CMK (cell line): ENCODE measurements around the gene FKBP1A.
"Not testable (repeated sequence)": the region's sequence is repeated elsewhere in the genome, so short reads cannot be mapped to it uniquely, and the experiment has no call there.

Experiments
- DNase-seq: peaks from one replicate; pipeline ENCODE4 v3.0.0-alpha.2; 2010; ENCODE audit warnings: low read depth

The FKBP1A gene

DNA sequence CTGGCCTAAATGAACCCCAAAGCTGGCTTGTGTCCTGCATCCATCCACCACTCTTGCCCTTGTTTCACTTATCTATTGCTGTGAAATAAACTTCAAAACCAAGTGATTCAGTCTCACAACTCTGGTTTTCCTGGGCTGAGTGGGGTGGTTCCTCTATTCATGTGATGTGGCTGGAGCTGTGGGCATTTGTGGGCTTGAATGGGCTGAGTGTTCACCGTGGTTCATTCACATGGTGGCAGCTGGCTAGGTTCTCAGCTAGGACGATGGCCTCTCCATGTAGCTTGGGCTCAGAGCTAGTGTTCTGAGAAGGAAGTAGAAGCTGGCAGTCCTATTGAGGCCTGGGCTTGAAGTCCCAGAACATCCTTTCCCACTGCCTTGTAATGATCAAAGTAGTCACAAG lies 30.4 kb downstream of the FKBP1A start:
- no peak for DNase-seq

DNA sequence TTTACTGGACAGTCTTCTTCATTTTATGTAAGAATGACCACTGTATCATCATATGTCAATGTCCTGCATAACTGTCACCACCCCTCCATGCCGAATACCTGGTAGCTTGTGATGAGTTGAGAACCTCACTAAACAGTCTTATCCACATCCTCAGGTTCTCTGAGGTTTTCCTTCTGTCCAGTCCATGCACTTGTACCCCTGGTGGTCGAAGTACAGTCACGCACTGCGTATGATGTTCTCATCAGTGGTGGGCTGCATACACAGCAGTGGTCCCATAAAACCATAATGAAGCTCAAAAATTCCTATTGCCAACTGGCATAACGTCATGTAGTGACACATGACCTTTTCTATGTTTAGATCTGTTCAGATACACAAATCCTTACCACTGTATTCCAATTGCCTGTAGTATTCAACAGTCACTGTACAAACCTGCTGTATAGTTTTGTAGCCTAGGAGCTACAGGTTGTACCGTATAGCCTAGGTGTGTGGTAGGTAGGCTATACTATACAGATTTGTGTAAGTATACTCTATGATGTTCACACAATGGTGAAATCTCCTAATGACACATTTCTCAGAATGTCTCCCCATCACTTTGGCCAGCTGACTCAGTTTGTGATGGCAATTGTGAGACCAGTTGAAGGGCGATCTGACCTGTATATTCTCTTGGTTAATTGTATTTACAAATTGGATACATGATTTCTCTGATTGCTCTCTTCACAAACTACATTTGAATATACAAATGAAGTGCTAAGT lies 32.6 kb downstream of the FKBP1A start:
- no peak for DNase-seq

DNA sequence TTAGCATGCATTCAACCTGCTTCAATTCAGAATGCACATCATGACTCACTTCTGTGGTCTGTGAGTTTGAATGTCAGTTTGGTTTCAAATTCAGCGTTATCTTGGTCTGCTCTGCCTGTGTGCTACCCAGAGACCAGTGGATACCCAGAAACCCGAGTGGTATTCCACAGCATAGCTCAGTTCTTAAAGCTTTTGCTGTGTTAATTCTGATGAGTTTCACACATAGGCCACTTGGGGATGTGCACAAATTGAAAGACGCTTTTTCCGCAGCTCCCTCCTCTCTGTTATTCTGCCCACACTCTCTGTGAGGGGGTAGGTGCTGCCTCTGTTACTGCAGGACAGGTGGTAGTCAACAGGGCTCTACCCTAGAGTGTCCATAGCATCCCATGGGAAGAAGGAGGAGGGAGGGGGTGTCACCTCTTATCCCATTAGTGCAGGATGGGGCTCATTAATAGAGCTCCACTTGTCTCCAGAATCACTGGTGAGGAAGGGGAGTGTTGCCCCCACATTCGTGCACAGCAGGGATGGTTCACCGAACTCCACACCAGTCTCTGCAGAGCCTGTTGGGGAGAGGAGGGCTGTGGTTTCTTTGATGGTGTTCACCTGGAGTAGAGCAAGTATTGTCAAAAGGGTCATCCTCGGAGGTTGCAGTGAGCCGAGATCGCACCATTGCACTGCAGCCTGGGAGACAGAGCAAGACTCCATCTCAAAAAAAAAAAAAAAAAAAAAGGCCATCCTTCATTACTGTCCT lies 34.8 kb downstream of the FKBP1A start:
- DNase-seq: no peak

DNA sequence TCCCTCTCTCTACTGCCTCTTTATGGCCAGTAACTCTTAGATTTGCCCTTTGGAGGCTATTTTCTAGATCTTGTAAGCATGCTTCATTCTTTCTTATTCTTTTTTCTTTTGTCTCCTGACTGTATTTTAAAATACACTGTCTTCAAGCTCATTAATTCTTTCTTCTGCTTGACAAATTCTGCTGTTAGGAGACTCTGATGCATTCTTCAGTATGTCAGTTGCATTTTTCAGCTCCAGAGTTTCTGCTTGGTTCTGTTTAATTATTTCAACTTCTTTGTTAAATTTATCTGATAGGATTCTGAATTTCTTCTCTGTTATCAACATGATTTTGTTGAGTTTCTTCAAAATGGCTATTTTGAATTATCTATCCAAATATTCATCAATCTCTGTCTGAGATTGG lies 38.9 kb downstream of the FKBP1A start:
- DNase-seq: no peak

DNA sequence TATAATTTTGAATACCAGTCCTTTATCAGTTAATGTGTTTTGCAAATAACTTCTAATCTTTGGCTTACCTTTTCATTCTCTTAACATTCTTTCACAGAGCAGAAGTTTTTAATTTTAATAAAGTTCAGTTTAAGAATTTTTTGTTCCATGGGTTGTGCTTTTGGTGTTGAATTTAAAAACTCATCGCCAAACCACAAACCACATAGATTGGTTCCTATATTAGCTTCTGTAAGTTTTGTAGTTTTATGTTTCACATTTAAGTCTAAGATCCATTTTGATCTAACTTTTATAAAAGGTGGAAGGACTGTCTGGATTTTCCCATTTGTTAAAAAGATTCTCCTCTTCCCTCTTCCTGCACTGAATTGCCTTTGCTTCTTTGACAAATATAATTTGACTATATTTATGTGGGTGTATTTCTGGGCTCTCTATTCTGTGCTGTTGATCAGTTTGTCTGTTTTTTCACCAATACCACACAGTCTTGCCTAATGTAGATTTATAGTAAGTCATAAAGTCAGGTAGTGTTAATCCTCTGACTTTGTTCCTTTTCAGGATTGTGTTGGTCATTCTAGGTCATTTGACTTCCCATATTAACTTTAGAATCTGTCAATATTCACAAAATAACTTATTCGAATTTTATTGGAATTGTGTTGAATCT lies 46.4 kb downstream of the FKBP1A start:
- no peak for DNase-seq

DNA sequence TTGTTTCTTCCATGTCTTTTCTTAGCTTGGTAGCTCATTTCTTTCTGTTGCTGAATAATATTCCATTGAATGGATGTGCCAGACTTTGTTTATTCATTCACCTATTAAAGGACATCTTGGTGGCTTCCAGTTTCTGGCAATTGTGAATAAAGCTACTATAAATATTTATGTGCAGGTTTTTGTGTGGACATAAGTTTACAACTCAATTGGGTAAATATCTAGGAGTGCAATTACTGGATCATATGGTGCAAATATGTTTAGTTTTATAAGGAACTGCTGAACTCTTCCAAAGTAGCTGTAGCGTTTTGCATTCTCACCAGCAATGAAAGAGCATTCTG lies 47.1 kb downstream of the FKBP1A start:
- no peak for DNase-seq

DNA sequence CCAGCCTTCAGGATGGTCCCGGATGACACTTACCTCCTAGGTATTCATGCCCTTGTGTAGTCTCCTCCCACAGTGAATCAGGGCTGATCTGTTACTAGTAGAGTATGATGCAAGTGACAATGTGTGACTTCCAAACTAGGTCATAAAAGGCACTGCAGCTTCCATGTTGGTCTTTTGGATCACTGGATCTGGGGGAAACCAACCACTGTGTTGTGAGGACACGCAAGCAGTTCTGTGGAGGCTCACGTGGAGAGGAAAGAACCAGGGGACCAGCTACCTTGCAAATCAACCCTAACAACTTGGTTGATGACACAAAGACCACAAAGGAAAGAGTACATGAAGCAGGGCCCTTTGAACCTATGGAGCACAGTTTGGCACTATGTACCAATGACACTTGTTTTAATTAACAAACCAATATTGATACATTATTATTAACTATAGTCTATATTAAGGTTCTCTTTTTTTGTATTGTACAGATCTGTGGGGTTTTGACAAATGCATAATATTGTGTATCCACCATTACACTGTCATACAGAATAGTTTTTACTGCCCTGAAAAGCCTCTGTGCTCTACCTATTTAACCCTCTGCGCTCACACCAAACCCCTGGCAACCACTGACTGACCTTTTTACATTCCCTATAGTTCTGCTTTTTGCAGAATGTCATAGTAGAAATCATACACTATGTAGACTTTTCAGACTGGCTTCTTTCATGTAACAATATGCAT lies 47.7 kb downstream of the FKBP1A start:
- no peak for DNase-seq

DNA sequence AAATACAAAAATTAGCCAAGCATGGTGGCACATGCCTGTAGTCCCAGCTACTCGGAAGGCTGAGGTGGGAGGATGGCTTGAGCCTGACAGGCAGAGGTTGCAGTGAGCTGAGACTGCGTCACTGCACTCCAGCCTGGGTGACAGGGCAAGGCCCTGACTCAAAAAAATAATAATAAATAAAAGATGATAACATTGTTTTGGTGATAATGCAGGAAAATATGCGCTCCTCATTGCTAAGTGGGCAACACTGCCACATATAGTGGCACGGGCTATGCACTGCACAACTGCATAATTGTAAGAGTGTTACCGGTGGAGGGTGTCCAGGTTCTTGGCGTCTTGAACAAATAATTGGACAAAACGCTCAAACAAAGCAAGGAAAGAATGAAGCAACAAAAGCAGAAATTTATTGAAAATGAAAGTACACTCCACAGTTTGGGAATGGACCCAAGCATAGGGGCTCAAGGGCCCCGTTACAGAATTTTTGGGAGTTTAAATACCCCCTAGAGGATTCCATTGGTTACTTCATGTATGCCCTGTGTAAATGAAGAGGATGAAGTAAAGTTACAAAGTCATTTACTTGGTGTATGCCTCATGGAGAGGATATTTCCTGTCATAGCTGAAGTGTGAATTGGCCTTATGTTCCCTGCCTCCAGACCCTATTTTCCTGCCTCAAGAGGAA lies 49.3 kb downstream of the FKBP1A start:
- DNase-seq: not testable (repeated sequence)

DNA sequence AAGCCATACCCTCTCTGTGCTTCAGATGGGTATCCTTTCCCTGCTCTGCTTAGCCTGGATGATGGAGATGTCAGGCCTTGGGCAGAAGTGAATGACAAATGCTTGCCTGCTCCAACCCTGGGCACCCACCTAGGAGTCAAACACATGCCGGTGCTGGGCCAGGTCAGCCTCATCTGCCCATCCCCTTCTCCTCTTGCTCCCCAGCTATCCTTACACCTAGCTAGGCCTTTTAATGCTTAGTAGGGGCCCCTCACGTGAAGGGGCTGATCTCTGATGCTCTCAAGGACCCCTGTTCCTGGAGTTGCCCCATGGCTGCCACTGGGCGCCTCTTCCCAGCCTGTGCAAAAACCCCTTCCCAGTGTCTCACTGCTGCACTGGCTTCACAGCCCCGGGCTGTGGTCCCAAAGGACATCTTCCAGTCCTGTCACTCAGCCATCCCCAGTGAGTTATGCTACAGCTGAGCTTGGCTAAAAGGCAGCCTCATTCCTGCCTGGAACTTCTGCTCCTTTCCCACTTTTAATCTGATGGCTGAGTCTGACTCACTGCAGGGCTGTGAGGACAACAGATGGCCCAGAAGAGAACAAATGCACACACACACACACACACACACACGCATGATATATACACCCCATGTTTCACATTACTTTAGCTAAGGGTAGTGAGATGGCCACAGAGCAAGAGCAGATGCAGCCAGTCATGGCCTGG lies 51.1 kb downstream of the FKBP1A start:
- DNase-seq: no peak

DNA sequence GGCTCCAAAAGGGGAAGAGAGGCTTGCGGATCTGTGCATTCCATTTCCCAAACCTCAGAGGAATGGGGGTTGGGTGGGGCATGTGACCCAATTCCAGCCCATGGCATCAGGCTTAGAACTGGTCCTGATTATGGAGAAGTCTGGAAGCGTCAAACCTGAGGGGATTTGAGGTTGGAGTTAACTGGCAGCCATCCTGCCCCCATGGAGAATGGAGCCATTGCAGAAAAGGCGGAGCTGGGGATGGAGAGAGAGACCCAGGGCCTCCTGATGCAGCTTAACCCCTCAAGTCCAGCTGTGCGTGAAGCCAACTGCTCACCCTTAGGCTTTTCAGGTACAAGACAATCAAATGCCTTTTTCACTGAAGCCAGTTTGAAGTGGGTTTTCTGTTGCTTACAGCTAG lies 54.1 kb downstream of the FKBP1A start:
- no peak for DNase-seq

DNA sequence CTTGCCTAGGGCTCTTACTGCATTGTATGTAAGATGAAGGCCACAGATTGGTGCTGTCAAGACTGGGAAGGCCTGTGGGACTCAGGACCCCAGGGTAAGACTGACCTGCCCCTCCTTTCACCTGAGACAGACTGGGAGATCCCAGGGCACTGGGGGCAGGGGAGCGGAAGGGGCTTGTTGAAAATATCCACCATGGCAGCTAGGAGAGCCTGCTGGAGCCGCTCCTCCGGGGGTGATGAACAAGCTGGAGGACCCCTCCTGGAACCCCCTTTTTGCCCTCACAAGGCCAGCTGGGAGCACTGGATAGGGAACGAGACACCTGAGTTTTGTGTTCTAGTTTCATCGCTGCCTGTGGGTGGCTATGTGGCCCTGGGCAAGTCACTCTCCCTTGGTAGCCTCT lies 54.8 kb downstream of the FKBP1A start:
- no peak for DNase-seq

DNA sequence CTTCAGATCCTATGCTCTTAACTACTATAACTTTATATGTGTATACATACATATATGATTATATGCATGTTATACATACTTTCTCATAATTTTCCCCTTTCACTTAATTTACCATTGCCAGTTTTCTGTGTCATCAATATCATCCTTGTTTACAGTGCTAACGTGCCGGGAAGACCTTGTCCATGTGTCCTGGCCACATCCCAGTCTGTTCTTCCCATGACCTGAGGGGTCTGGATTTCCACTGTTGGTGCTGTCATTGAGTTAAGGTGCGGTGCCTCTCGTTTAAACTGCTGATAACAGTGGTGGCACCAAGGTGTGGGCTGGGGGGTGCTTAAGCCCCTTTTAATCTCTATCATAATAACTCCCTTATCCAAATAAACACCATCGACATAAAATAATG lies 55.4 kb downstream of the FKBP1A start:
- no peak for DNase-seq

DNA sequence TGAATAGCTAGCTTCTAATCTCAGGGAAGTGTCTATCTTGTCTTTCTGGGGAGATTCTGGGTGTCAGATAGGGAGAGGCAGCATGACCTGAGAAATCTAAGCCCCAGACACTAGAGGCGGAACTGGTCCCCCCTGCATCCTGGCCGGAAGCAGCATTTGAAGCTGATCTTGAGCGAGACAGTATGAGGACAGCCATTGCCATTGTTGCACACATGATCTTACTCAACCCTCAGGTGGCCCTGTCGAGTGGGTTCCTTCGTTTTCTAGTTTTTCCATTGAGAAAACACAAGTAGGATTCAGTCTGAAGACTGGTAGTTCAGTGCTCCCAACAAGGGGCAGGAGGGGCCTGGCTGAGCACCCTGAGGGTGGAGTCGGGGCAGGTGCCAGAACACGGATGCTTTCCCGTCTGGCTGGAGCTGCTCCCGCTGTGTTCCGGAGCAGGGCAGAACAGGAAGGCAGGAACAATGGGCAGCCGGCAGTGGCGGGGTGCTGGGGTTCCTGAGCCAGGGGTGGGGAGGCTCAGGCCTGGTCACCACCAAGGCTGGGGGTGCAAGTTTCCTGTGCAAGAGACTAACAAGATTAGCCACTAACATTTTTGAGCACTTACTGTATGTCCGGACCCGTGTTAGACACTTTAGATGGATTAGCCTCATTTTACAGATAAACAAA lies 56.0 kb downstream of the FKBP1A start:
- no peak for DNase-seq

DNA sequence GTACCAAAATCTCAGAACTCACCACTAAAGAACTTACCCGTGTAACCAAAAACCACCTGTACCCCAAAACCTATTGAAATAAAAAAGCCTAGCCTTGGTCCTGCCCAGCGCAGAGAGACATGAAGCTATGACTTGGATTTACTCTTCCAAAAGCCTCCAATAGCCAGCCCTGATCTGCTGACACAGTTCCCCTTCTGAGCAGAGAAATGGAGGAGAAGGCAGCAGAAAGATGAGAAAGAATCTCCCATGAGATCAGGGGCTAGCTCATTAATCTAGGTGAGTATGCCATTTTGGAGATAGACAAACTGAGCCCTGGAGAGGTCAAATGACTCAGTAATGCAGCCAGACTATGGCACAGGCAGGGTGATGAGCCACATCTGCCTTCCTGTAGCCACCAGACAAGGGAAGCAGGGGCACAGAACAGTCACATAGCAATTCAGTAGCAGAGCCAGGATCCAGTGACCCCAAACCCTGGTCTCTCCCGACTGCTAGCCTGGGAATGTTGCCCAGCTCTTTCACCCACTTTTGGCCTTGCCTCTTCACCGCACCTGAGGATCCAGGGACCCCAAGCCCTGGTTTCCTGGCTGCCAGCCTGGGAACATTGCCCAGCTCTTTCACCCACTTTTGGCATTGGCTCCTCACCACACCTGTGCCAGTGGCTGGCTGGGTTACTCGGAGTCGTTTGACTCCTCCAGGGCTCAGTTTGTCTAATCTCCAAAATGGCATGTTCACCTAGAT lies 56.7 kb downstream of the FKBP1A start:
- DNase-seq: no peak

DNA sequence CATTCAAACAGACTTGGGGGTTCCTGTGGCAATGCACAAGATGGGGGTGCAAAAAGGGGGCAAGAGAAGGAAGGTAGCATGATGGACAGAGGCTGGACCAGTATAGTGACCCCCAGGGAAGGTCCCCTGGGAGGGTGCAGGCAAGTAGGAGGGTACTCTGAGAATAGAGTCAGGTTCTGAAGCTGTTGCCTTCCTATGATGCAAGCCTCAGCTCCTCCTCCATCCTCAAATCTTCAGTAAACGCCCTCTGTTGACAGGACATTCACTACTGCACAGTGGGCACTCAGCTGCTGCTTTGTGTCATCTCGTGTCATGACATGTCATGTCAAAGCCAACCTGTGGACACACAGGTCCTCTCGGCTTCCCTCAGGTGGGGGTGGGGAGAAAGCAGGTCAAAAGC lies 58.1 kb downstream of the FKBP1A start:
- DNase-seq: no peak

DNA sequence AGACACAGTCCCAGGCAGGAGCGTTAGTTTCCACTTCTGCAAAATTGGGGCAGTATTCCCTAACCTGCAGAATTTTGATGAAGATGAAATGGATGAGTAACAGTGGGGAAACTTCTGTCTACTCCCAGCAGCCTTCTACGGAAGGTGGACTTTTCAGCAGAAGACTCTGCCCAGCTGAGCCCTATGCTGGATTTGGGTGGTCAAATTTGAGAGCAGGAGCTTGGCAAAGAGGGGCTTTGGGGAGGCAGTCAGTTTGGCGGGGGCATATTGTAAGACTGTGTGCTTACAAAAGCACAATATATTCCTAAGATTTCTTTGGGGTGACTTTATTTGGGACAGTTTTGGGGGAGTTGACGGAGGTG lies 58.5 kb downstream of the FKBP1A start:
- no peak for DNase-seq

DNA sequence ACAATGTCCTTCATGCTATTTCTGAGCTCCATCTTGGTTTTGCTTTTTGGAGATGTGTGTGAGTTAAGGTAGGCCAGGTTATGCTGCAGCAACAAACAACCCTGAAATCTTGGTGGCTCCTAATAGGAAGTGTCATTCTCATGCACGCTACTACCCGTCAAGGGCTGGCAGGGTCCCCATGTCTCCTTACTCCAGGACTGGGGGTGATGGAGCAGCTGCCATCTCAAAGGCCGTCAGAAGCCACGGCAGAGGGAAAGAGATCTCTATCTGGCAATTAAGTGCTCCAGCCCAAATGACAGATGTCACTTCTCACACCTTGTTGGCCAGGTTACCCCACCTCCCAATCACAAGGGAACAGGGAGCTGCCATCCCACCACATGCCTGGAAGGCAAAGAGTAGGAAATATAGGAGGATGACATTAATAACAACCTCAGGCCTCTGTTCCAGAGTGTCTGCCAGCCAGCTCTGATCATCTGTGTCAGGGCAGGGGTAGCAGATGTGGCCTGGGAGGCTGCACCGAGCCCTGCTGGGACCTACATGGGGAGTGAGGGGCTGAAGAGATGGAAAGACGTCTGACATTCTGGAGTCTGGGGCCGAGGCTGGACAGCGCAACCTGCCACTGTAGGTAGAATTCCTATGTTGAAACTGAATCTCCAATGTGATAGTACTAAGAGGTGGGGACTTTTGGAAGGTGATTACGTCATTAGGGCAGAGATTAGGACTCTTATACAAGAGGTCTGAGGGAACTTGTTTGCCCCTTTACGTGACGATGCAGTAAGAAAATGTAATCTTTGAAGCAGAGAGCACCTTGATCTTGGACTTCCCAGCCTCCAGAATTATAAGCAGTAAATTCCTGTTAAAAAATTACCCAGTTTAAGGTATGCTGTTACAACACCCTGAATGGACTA lies 59.1 kb downstream of the FKBP1A start:
- DNase-seq: no peak

DNA sequence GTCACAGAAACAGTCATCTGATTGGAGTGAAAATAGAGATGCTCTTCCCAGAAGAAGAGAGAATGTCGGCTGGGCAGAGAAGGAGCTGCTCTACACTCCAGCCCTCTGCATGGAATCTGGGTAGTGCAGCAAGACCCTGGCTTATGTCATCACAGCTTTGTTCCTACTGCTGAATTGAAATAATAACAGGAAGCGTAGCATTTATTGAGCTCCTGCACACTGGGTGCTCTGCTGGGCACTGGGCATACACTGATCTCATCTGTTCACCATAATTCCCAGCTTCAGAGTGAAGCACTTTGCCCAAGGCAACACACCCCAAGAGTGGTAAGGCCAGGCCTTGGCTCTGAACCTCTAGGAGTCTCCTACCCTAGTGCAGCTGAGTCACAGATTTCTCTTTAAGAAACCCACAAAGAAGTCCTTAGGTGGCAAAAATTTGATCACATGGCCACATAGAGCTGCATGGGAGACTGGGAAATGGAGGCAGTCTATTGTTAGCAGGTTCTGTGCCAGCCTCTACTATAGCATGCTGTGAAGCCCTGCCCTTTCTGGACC lies 60.0 kb downstream of the FKBP1A start:
- DNase-seq: no peak
